ENCODE data around the gene ING4.

DNA sequence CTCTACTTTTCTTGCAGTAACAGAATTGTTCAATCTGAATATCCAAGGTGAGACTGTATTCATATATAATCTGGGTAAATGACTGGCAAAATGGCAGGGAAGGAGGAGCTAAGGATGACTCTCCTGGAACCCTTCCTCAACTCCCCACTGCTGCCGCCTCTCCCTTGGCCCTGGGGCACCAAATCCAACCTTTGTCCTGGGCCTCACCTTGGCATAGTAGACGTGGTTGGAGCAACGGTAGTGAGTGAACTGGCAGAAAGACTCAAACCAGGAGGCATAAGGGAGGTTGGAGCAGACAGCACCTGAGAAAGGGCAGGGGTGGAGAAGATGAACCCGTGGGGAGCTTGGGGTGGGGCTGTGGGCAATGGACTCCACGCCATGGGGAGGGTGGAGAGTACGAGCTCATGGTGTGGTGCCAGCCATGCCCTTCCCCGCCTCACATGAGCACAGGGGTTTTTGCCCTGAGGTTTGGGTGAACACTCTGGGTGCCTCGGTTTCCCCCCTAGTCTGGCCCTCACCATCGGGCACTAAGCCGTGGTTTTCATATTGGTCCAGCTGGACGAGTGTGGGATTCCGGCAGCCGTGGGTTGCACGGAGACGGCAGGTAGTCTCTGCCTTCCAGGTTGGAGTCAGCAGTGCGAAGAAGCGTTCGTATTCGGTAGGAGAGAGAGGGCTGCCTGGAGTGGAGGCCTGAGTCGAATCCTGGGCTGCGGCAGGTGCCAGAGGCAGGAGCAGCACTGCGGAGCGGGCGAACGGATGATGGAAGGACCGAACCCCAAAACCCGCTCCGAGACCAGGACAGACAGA lies 16.4 kb downstream of the ING4 start:
- TF ChIP-seq NPAS2 (CRISPR knock-in tag; IDR thresholded peaks at IDR 0.05; ENCODE audit: borderline replicate concordance) (no peak), ZNF709 (CRISPR knock-in tag; IDR thresholded peaks at IDR 0.05) (no peak), POLR2A (IDR thresholded peaks at IDR 0.05; ENCODE audit: insufficient read depth in 1 of 2, low read depth in 2 of 2, low read length in 2 of 2) (no peak), ZNF713 (CRISPR knock-in tag; IDR thresholded peaks at IDR 0.05) (no peak), CBX2 (IDR thresholded peaks at IDR 0.05; ENCODE audit: low read depth, low read length) (no peak), CBX2 (CRISPR knock-in tag; IDR thresholded peaks at IDR 0.05; ENCODE audit: low read depth) (no peak), HOXD1 (CRISPR knock-in tag; IDR thresholded peaks at IDR 0.05) (no peak)
- TF ChIP-seq, protein P1, sequence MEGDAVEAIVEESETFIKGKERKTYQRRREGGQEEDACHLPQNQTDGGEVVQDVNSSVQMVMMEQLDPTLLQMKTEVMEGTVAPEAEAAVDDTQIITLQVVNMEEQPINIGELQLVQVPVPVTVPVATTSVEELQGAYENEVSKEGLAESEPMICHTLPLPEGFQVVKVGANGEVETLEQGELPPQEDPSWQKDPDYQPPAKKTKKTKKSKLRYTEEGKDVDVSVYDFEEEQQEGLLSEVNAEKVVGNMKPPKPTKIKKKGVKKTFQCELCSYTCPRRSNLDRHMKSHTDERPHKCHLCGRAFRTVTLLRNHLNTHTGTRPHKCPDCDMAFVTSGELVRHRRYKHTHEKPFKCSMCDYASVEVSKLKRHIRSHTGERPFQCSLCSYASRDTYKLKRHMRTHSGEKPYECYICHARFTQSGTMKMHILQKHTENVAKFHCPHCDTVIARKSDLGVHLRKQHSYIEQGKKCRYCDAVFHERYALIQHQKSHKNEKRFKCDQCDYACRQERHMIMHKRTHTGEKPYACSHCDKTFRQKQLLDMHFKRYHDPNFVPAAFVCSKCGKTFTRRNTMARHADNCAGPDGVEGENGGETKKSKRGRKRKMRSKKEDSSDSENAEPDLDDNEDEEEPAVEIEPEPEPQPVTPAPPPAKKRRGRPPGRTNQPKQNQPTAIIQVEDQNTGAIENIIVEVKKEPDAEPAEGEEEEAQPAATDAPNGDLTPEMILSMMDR (CRISPR knock-in tag; IDR thresholded peaks at IDR 0.05) = no peak
